A673 (cell line): ENCODE data around the gene ADM.

ENCODE experiments used
- CTCF ChIP-seq: fragments of 300-800, 200-600 bp; sonication (generic); conservative IDR thresholded peaks from 2 replicates; pipeline ENCODE4 v1.5.1; 2017; ENCODE audit warnings: low read depth, mild to moderate bottlenecking, antibody characterized with exemption, low read length, moderate library complexity, mixed read lengths
- EZH2 ChIP-seq: fragments of 200-600 bp; sonication (generic); IDR thresholded peaks from 2 replicates; pipeline ENCODE4 v1.6.1; 2017; ENCODE audit warnings: borderline replicate concordance, low read depth, mild to moderate bottlenecking, mixed read lengths, antibody characterized with exemption, low read length; ENCODE audit not compliant: poor library complexity, severe bottlenecking

- no peak for TF ChIP-seq EZH2
- no peak for TF ChIP-seq CTCF
Measured at GRCh38 chr11:10308201-10308954, 3.5 kb downstream of the ADM start.
